Tibial nerve (tissue), 4 donors: Measurements from ENCODE around the gene STRADB.

ENCODE experiments used
- EP300 ChIP-seq, 2 donors: sonication (generic); formaldehyde crosslinking; IDR thresholded peaks; one replicate each; pipeline ENCODE4 v1.6.1; 2017; ENCODE audit warnings: antibody characterized with exemption in 2 of 2, mild to moderate bottlenecking in 1 of 2
- POLR2A ChIP-seq, 2 donors: fragments of 450-650 bp; IDR thresholded peaks; one replicate each; pipeline ENCODE4 v1.6.1; 2017; ENCODE audit warnings: antibody characterized with exemption in 2 of 2, mild to moderate bottlenecking in 2 of 2, moderate library complexity in 2 of 2
- TF ChIP-seq, protein P1 (sequence below), 5 experiments: fragments of 200-600 bp in 3 of 5; fragments of 450-650 bp in 2 of 5; sonication (generic) in 3 of 5; IDR thresholded peaks; one replicate each; pipeline ENCODE4 v1.5.1; 2016 to 2019; ENCODE audit warnings: antibody characterized with exemption in 5 of 5, mild to moderate bottlenecking in 3 of 5, moderate library complexity in 2 of 5

DNA sequence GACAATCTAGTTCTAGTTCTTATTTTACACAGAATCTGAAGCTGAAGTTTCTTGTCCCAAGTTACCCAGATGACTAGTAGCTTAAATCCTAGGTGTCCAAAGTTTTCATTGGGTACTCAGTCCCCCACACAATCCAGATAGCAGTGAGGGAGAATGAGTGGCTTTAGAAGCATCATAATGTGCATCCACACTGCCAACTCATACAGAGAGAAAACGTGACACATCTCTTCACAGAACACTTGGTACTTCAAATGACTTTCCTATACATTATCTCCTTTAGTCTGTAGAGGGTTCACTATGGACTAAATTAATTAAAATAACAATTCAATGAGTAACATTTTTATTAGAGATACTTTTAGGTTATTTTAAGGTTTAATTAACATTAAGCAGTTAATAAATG is 45.2 kb downstream of the STRADB start:
- TF ChIP-seq, protein P1, sequence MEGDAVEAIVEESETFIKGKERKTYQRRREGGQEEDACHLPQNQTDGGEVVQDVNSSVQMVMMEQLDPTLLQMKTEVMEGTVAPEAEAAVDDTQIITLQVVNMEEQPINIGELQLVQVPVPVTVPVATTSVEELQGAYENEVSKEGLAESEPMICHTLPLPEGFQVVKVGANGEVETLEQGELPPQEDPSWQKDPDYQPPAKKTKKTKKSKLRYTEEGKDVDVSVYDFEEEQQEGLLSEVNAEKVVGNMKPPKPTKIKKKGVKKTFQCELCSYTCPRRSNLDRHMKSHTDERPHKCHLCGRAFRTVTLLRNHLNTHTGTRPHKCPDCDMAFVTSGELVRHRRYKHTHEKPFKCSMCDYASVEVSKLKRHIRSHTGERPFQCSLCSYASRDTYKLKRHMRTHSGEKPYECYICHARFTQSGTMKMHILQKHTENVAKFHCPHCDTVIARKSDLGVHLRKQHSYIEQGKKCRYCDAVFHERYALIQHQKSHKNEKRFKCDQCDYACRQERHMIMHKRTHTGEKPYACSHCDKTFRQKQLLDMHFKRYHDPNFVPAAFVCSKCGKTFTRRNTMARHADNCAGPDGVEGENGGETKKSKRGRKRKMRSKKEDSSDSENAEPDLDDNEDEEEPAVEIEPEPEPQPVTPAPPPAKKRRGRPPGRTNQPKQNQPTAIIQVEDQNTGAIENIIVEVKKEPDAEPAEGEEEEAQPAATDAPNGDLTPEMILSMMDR (IDR thresholded peaks at IDR 0.05) = no peak
- no peak for TF ChIP-seq POLR2A (IDR thresholded peaks at IDR 0.05)
- no peak for TF ChIP-seq EP300 (IDR thresholded peaks at IDR 0.05)
